ENCODE data around the gene CAMK1G.

- TF ChIP-seq EZH2 (IDR thresholded peaks at IDR 0.05; ENCODE audit: borderline replicate concordance, low read depth, low read length, severe bottlenecking) (no peak), JUN (IDR thresholded peaks at IDR 0.05; ENCODE audit: borderline replicate concordance, insufficient read depth, insufficient read length, low read depth) (peak; percentile 80), CTCF (IDR thresholded peaks at IDR 0.05; ENCODE audit: extremely low read depth in 1 of 2, insufficient read depth in 1 of 2, low read depth in 1 of 2, low read length in 2 of 2) (no peak), POLR2AphosphoS5 (IDR thresholded peaks at IDR 0.05; ENCODE audit: insufficient read depth, low read depth, low read length) (peak; percentile 81), GATA2 (IDR thresholded peaks at IDR 0.05; ENCODE audit: insufficient read depth, insufficient read length, low read depth, low read length) (peak; percentile 64), MYC (IDR thresholded peaks at IDR 0.05; ENCODE audit: low read depth, low read length) (no peak), POLR2A (IDR thresholded peaks at IDR 0.05; ENCODE audit: low read depth, low read length) (no peak), MAX (IDR thresholded peaks at IDR 0.05; ENCODE audit: insufficient read depth, insufficient read length) (no peak), FOS (IDR thresholded peaks at IDR 0.05; ENCODE audit: borderline replicate concordance, insufficient read depth, low read length) (peak; percentile 92)
Measured at GRCh38 chr1:209648931-209649776, 65.6 kb downstream of the CAMK1G start.

Data from endothelial cell of umbilical vein (primary cell).